Heart left ventricle (tissue), 13 donors: ENCODE data around the gene KCNQ1.

Experiments
- POLR2A ChIP-seq, 2 donors: fragments of 450-650 bp; IDR thresholded peaks; one replicate each; pipeline ENCODE4 v1.6.1; 2017; ENCODE audit warnings: antibody characterized with exemption in 2 of 2, mild to moderate bottlenecking in 2 of 2, moderate library complexity in 2 of 2
- TF ChIP-seq, protein P1 (sequence below), 12 donors: fragments of 200-600 bp; sonication (generic) in 4 of 12; IDR thresholded peaks; one replicate each; pipeline versions ENCODE4 v1.5.0 to v1.8.0; 2018 to 2022; ENCODE audit warnings: antibody characterized with exemption in 12 of 12, mild to moderate bottlenecking in 5 of 12
- donor health status: ischemic (EF 13 %, LVEDD 7.1; RV severe dilation, severe dysfunction).
- donor health status: DM: no; HTN: yes; CAD: no.
- donor health status: DM: no; HTN: no; CAD: no.
- donor health status: ischemic (EF 25% LVEDD 6.9; RV normal size, moderate dysfunction).
- donor health status: ischemic (EF 25% LVEDD 5.7; RV mildly dilated, moderate dysfunction).
- donor health status: ischemic (EF 35%, LVEDD 5.7; RV mildly dilated, moderate dysfunction).
- donor health status: nonischemic (EF 11% LVEDD 7.7; RV severe dilation, severe dysfunction).
- donor health status: DM: yes; HTN: yes; CAD: no.
- donor health status: PGD.
- donor health status: ischemic (EF 29% LVEDD 5.4; RV normal size, mild dysfunction).
- donor health status: nonischemic (EF 23%, LVEDD 6.1; RV moderate dilation, normal function).

DNA sequence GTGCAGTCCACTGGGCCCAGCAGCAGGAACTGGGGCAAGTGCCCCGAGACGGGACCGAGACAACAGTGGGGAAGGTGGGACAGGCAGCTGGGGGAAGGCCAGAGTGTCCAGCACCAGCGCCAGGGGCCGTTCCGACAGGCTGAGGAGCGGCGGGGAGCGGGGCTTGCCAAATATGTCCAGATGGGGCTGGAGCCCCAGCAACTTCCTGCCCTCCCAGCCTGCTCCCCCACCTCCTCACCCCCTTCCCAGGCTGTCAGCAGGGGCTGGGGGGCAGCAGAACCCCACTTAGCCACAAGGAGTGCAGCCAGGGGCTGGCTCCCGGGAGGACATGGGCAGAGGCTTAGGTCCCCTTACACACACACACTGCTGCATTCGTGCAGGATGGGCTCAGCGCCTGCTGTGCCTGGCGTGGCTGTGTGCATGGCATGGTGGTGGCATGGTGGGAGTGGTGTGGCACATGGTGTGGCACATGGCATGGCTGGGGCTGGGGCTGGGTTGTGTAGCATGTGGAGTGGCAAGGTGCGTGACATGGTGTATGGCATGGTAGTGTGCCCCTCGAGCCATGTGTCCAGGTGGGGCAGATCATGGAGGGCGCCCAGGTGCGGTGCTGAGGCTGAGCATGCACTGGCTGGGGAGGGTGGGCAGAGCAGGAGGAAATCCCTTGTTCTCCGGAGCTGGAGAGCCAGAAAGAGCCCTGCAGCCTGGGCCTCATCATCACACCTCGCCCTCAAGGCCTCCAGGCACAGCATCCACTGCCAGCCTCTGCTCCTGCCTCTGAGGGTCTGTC lies 389.1 kb downstream of the KCNQ1 start:
- TF ChIP-seq, protein P1, sequence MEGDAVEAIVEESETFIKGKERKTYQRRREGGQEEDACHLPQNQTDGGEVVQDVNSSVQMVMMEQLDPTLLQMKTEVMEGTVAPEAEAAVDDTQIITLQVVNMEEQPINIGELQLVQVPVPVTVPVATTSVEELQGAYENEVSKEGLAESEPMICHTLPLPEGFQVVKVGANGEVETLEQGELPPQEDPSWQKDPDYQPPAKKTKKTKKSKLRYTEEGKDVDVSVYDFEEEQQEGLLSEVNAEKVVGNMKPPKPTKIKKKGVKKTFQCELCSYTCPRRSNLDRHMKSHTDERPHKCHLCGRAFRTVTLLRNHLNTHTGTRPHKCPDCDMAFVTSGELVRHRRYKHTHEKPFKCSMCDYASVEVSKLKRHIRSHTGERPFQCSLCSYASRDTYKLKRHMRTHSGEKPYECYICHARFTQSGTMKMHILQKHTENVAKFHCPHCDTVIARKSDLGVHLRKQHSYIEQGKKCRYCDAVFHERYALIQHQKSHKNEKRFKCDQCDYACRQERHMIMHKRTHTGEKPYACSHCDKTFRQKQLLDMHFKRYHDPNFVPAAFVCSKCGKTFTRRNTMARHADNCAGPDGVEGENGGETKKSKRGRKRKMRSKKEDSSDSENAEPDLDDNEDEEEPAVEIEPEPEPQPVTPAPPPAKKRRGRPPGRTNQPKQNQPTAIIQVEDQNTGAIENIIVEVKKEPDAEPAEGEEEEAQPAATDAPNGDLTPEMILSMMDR (IDR thresholded peaks at IDR 0.05) = no peak
- TF ChIP-seq POLR2A (IDR thresholded peaks at IDR 0.05) = no peak
